Right hindlimb (tissue), 1 donor: Measurements from ENCODE around the gene SORCS2.
A peak's percentile ranks its signal among the peaks of the same experiment; 100 is the strongest.
"Not testable (repeated sequence)": the region's sequence is repeated elsewhere in the genome, so short reads cannot be mapped to it uniquely, and the experiment has no call there.

ENCODE experiments used
- DNase-seq: peaks from one replicate; pipeline ENCODE4 v3.0.0-alpha.2; 2018

Gene SORCS2

GRCh38 chr4:7201420-7202305 lies 9.3 kb downstream of the SORCS2 start:
- peak; percentile 35 for DNase-seq

- DNase-seq, result no peak
These were observed 10.1 kb downstream of the SORCS2 start for GRCh38 chr4:7202411-7202810.

- no peak for DNase-seq
These were observed 12.5 kb downstream of the SORCS2 start for GRCh38 chr4:7204656-7205387.

GRCh38 chr4:7206385-7206784 lies 14.0 kb downstream of the SORCS2 start:
- DNase-seq, result no peak

GRCh38 chr4:7206911-7207567 lies 14.7 kb downstream of the SORCS2 start:
- DNase-seq, result peak; percentile 95

- peak; percentile 64 for DNase-seq
These were observed 15.4 kb downstream of the SORCS2 start for GRCh38 chr4:7207628-7208231.

GRCh38 chr4:7208509-7209451 lies 16.4 kb downstream of the SORCS2 start:
- no peak for DNase-seq

GRCh38 chr4:7209699-7210098 lies 17.4 kb downstream of the SORCS2 start:
- no peak for DNase-seq

GRCh38 chr4:7210824-7211223 lies 18.5 kb downstream of the SORCS2 start:
- DNase-seq, result no peak

- no peak for DNase-seq
These were observed 19.9 kb downstream of the SORCS2 start for GRCh38 chr4:7212101-7212674.

GRCh38 chr4:7212921-7213320 lies 20.6 kb downstream of the SORCS2 start:
- DNase-seq, result no peak

GRCh38 chr4:7213807-7214206 lies 21.5 kb downstream of the SORCS2 start:
- no peak for DNase-seq

- no peak for DNase-seq
These were observed 22.0 kb downstream of the SORCS2 start for GRCh38 chr4:7214359-7214758.

- DNase-seq, result not testable (repeated sequence)
These were observed 22.8 kb downstream of the SORCS2 start for GRCh38 chr4:7215187-7215586.

GRCh38 chr4:7217039-7217438 lies 24.7 kb downstream of the SORCS2 start:
- no peak for DNase-seq

GRCh38 chr4:7217474-7218321 lies 25.4 kb downstream of the SORCS2 start:
- no peak for DNase-seq

- no peak for DNase-seq
These were observed 26.3 kb downstream of the SORCS2 start for GRCh38 chr4:7218686-7219085.

GRCh38 chr4:7222521-7222920 lies 30.2 kb downstream of the SORCS2 start:
- no peak for DNase-seq

- no peak for DNase-seq
These were observed 31.2 kb downstream of the SORCS2 start for GRCh38 chr4:7223541-7223940.

- DNase-seq, result no peak
These were observed 31.7 kb downstream of the SORCS2 start for GRCh38 chr4:7224001-7224400.
